ENCODE measurements around the gene GPR180.

The GPR180 gene

GRCh38 chr13:94601446-94602431, at the start of gene GPR180:
Gene GPR180 (plus strand): TSS chr13:94601857. CDS start chr13:94601928, 71 bp downstream.
- in situ Hi-C loops (cut with MboI; ENCODE audit: low sequenced_read_pairs) = loop anchor here (10.0 kb wide), 1 partner anchor 167 kb away; no protein-coding TSS in a partner anchor

DNA sequence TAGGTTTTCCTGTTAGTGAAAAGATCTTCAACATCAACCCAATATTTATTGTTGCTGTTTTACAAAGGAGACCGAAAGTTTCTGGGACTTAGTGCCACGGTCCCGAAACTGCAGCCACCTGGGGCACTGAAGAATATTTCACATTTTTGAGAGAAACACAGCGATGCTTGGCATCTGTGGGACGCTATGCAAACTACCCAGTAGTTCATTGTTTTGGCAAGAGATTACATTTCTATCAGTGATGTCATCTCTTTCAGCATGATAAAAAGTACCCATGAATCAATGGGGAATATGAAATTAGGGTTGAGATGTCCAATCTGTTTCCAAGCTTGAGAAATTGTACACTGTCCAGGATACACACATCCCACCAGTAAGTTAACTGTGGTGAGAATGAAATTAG, 49.6 kb upstream of the GPR180 start:
- in situ Hi-C loops (cut with MboI; ENCODE audit: low sequenced_read_pairs) = no loop called here

- in situ Hi-C loops (cut with MboI; ENCODE audit: low sequenced_read_pairs) = no loop called here
Measured at GRCh38 chr13:94553766-94554165, 47.9 kb upstream of the GPR180 start.

DNA sequence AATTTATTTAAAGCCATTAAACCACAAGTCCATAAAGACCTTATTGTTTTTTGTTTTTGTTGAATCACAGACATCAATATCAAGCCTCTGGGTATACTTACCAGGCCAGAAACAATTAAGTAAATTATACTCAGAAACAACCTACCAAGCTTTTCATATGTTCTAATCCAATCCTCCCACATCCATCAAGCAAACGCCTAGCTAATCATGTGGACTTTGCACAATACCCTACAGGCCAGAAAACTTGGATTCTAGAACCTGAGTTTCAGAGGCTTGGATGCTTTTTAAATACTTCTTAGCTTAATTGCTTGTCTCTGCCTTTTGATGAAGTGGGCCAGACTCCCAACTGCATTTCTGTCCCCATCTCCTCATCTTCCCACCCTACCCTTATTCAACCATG, 45.6 kb upstream of the GPR180 start:
- in situ Hi-C loops (cut with MboI; ENCODE audit: low sequenced_read_pairs) = no loop called here

- in situ Hi-C loops (cut with MboI; ENCODE audit: low sequenced_read_pairs) = no loop called here
Measured at GRCh38 chr13:94556621-94557020, 45.0 kb upstream of the GPR180 start.

- in situ Hi-C loops (cut with MboI; ENCODE audit: low sequenced_read_pairs) = no loop called here
Measured at GRCh38 chr13:94557684-94558235, 43.9 kb upstream of the GPR180 start.

DNA sequence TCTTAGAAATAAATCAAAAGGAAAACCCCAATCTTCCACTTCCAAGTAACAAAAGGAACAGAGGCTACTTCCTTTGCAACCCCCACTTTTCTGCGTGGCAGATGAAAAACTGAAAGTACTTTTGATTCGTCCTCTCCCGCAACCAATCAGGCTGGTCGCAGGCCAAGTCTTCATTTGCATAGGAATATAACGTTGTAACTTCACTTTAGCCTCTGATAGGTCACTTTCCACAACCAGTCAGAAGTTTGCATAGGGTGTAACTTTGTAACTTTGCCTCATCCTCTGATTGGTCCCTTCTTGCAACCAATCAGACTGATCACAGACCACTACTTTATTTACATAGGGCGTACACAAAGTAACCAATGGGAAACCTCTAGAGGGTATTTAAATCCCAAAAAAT, 42.9 kb upstream of the GPR180 start:
- in situ Hi-C loops (cut with MboI; ENCODE audit: low sequenced_read_pairs) = no loop called here

DNA sequence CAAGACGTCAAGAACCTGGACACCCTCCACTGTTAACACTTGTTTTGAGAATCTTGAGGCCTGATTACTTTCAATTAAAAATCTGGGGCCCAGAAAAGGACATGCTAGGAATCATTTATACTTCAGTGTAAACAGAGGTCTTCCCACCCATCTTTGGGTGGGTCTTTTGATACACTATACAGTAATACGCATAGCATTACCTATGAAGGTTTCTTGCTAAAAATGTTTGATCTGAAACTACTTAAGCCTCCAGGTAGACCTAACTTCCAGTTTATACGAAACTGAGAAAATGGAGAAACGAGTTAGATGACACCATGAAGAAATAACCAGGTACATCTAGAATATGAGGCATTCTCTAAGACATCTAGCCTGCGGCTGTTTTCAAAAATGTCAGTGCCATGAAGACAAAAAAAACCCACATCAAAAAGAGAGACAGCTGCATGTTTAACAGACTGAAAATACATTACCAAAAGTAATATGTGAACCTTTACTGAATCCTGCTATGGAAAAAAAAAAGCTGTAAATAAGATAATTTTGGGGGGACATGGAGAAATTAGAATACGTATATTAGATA, 42.3 kb upstream of the GPR180 start:
- in situ Hi-C loops (cut with MboI; ENCODE audit: low sequenced_read_pairs) = no loop called here

GRCh38 chr13:94560116-94560515, 41.5 kb upstream of the GPR180 start:
- in situ Hi-C loops (cut with MboI; ENCODE audit: low sequenced_read_pairs) = no loop called here

GRCh38 chr13:94561126-94561525, 40.5 kb upstream of the GPR180 start:
- in situ Hi-C loops (cut with MboI; ENCODE audit: low sequenced_read_pairs) = no loop called here

- in situ Hi-C loops (cut with MboI; ENCODE audit: low sequenced_read_pairs) = no loop called here
Measured at GRCh38 chr13:94567581-94567980, 34.1 kb upstream of the GPR180 start.

GRCh38 chr13:94568443-94568842, 33.2 kb upstream of the GPR180 start:
- in situ Hi-C loops (cut with MboI; ENCODE audit: low sequenced_read_pairs) = no loop called here

- in situ Hi-C loops (cut with MboI; ENCODE audit: low sequenced_read_pairs) = no loop called here
Measured at GRCh38 chr13:94569615-94570014, 32.0 kb upstream of the GPR180 start.

- in situ Hi-C loops (cut with MboI; ENCODE audit: low sequenced_read_pairs) = no loop called here
Measured at GRCh38 chr13:94579063-94579462, 22.6 kb upstream of the GPR180 start.

- in situ Hi-C loops (cut with MboI; ENCODE audit: low sequenced_read_pairs) = no loop called here
Measured at GRCh38 chr13:94583926-94584325, 17.7 kb upstream of the GPR180 start.

GRCh38 chr13:94585543-94586101, 16.0 kb upstream of the GPR180 start:
- in situ Hi-C loops (cut with MboI; ENCODE audit: low sequenced_read_pairs) = no loop called here

- in situ Hi-C loops (cut with MboI; ENCODE audit: low sequenced_read_pairs) = no loop called here
Measured at GRCh38 chr13:94586371-94586770, 15.3 kb upstream of the GPR180 start.

- in situ Hi-C loops (cut with MboI; ENCODE audit: low sequenced_read_pairs) = no loop called here
Measured at GRCh38 chr13:94588541-94588940, 13.1 kb upstream of the GPR180 start.

- in situ Hi-C loops (cut with MboI; ENCODE audit: low sequenced_read_pairs) = no loop called here
Measured at GRCh38 chr13:94590744-94591143, 10.9 kb upstream of the GPR180 start.

GRCh38 chr13:94595001-94595949, 6.4 kb upstream of the GPR180 start:
- in situ Hi-C loops (cut with MboI; ENCODE audit: low sequenced_read_pairs) = no loop called here
